ENCODE measurements around the gene SLC51A. TPM values are rescaled to one million over a fixed set of nuclear protein-coding genes. Genes with fewer than 3 reads are reported as not detected.

SLC51A gene
- total and polyA plus RNA-seq, 9 of the 15 experiments (the other 6 are each of a cell fraction or from before 2014, with no cell fraction given) = 0.35 to 0.38 TPM; not detected in 7

- TF ChIP-seq RFX5 (IDR thresholded peaks at IDR 0.05; ENCODE audit: low read depth, low read length) (no peak), CBX3 (IDR thresholded peaks at IDR 0.05; ENCODE audit: borderline replicate concordance in 1 of 2, low read length in 2 of 2) (no peak), PRDM10 (IDR thresholded peaks at IDR 0.05; ENCODE audit: partially characterized antibody) (peak; percentile 88), ZNF217 (CRISPR knock-in tag; IDR thresholded peaks at IDR 0.05) (no peak), ZNF707 (CRISPR knock-in tag; conservative IDR thresholded peaks at IDR 0.05) (no peak), WHSC1 (IDR thresholded peaks at IDR 0.05; ENCODE audit: low read length) (no peak), SMARCA4 (IDR thresholded peaks at IDR 0.05) (peak; percentile 25; the same call in 1 of the 2 replicates), ZC3H11A (IDR thresholded peaks at IDR 0.05; ENCODE audit: low read depth, low read length) (no peak), TOE1 (IDR thresholded peaks at IDR 0.05; ENCODE audit: borderline replicate concordance) (peak; percentile 56), TOE1 (CRISPR knock-in tag; IDR thresholded peaks at IDR 0.05; ENCODE audit: borderline replicate concordance, low read depth) (no peak), EGR1 (conservative IDR thresholded peaks at IDR 0.05) (peak; percentile 52), GMEB1 (CRISPR knock-in tag; IDR thresholded peaks at IDR 0.05) (no peak), UBTF (IDR thresholded peaks at IDR 0.05; ENCODE audit: borderline replicate concordance in 1 of 2, low read depth in 2 of 2, low read length in 2 of 2) (0 out of 4 replicates have a peak, but pooled peaks of 1 of the 2 experiments have one; percentile 45), TARDBP (IDR thresholded peaks at IDR 0.05) (no peak), NRF1 (conservative IDR thresholded peaks at IDR 0.05 in 1 of 2, IDR thresholded peaks at IDR 0.05 in 1 of 2) (0 out of 4 replicates have a peak, but pooled peaks of 1 of the 2 experiments have one; percentile 18), L3MBTL2 (IDR thresholded peaks at IDR 0.05) (peak; percentile 56; the same call in 1 of the 2 replicates), ZNF174 (CRISPR knock-in tag; IDR thresholded peaks at IDR 0.05) (no peak), USF2 (CRISPR knock-in tag; IDR thresholded peaks at IDR 0.05) (no peak), FOXK2 (conservative IDR thresholded peaks at IDR 0.05 in 1 of 2, IDR thresholded peaks at IDR 0.05 in 1 of 2; ENCODE audit: low read depth in 2 of 2) (no peak; a peak in 1 of 4 replicates)
Observed at GRCh38 chr3:196179380-196180308, 36.7 kb upstream of the SLC51A start (continued).

Measured in K562 (cell line).